T-helper 2 cell (primary cell): Measurements from ENCODE around the gene CLK1.

ENCODE experiments used
- DNase-seq, 5 experiments: peaks; one replicate each; pipeline versions ENCODE4 v3.0.0 to v3.0.0-alpha.2; 2012 to 2022

Gene CLK1

DNA sequence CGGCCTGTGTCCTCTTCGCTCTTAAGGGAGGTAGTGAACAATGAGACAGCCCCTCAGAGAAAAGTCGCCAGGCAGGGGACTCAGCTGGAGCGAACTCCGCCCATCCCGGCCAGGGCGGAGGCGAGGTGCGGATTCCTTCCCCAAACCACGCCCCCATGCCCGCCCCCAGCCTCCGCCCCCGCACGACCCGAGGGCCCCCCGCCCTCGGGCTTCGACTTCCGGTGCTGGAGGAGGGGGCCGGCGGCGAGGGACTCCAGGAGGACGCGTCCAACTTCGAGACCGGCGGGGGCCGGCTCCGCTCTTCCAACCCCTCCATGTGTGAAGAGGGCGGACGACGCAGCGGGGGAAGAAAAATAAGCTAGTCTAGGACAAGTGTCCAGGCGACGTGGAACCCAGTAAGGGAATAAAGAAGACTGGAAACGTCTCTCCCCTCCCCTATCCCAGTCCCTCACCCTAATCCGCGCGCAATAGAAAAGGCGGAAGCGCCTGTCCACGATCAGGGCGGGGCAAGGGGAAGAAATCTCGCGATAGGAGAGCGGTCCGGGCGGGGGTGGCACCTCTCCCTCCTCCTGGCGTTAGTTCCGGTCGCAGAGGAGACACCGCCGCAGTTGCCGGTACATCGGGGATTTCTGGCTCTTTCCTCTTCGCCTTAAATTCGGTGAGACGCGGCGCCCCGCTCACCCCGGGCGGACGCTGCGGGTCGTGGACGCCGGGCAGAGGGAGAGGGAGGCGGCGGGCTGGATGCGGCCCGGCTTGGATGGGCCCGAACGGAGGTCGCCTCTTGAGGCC lies 52.9 kb downstream of the CLK1 start, which contains the start of gene BZW1:
BZW1 (plus strand) TSS at position 578 of the 789 bp plus-strand sequence. CDS start 1,308 bp downstream, outside the sequence.
- DNase-seq = peak; percentile 94 to 97 (median 96)

DNA sequence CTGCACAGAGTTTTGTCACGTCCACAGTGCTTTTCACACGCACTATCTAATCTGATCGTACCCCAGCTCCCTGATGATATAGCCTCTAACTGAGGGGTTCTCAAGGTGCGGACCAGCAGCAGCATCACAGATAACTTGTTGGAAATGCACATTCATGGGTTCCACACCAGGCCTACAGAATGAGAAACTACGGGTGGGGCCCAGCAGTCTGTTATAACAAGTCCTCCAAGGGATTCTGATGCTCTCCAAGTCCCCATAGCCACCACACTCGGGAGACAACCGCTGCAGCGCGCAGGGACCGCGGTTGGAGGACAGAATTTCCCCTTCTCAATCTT lies 53.5 kb downstream of the CLK1 start:
- no peak for DNase-seq

DNA sequence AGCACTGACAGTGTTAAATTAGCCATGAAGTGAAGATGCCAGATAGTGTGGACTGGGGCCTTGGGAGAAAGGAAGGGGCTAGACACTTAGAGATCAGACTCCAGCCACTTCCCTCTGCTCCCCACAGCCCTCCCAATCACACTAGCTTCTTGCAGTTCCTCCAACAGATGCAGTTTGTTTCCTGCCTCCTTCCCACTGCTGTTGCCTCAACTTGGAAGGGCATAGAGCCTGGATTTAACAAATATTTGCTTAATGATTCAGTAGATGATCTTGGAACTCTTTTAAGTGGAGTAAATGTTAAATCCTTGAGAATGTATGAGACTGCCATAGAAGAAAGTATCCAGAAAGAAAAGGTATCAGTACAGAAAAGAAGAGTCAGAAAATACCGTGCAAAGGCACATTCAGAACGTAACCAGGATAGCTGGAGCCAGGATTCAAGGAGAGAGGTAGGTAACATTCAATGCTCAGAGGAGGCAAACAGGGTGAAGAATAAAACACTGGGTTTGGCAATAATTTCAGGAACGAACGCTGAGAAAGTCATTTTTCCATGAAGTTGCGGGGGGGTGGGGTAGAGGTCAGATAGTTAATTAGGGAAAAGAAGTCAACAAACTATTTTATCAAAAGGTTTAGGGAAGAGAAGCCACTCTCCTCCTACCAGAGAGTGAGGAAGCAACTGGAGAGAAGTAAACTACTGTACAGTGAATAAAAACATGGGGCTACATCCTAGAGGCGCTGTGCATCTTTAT lies 54.0 kb downstream of the CLK1 start:
- no peak for DNase-seq

DNA sequence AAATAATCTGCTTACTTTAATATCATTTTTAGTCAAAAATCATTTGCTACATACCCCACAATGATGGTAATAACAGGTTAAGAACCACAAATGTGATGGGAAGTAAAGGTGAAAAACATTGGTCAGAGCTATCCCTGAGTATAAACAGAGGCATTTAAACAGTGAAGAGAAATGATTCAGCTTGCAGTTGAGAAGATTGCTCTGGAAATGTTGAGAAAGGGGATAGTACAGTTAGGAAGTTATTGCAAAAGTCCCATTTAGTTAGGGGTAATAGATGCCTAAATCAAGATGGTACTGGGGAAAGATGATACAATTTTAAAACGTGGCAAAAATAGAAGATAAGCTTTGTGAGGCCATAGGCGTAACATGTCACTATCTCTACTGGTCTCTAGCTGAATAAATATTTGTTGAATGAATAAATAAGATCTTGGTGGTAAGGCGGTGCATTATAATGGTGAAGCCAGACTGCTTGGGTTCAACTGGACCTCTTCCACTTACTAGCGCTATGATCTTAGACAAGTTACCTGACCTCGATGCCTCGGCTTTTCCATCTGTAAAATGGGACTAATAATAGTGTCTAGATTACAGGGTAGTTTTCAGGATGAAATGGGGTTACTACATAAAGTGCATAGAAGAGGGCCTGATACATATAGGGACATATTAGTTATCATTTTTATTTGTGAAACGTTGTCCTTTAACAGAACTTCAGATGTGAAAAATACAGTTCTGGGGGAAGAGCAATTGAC lies 54.8 kb downstream of the CLK1 start:
- no peak for DNase-seq
